Central memory CD8-positive, alpha-beta T cell (primary cell): ENCODE data around the gene NRXN3.

ENCODE experiments used
- ATAC-seq: fragments of 150-1000 bp; cut with Tn5 transposase; replicated peaks from 2 replicates; pipeline ENCODE4 v1.10.0; 2022; ENCODE audit warnings: mild to moderate bottlenecking, moderate FRiP score, moderate number of reproducible peaks; ENCODE audit not compliant: poor library complexity, severe bottlenecking; ENCODE audit errors: extremely low read depth
- DNase-seq, 2 donors: peaks; one replicate each; pipeline ENCODE4 v3.0.0; 2021; ENCODE audit warnings: low spot score in 2 of 2
- H3K27ac Mint-ChIP-seq: one replicate; pipeline ENCODE4 v1.8.0; 2022; ENCODE audit warnings: low read depth, mild to moderate bottlenecking, moderate library complexity, mixed read lengths
- H3K27me3 Mint-ChIP-seq: one replicate; pipeline ENCODE4 v1.8.0; 2022; ENCODE audit warnings: mixed read lengths
- H3K36me3 Mint-ChIP-seq: one replicate; pipeline ENCODE4 v1.8.0; 2022; ENCODE audit warnings: mild to moderate bottlenecking, moderate library complexity, mixed read lengths; ENCODE audit not compliant: insufficient read depth
- H3K4me1 Mint-ChIP-seq: one replicate; pipeline ENCODE4 v1.8.0; 2022; ENCODE audit warnings: mixed read lengths
- H3K4me3 Mint-ChIP-seq: one replicate; pipeline ENCODE4 v1.8.0; 2022; ENCODE audit warnings: mild to moderate bottlenecking, moderate library complexity, mixed read lengths
- H3K9me3 Mint-ChIP-seq: one replicate; pipeline ENCODE4 v1.8.0; 2022; ENCODE audit warnings: mixed read lengths

NRXN3 gene

DNA sequence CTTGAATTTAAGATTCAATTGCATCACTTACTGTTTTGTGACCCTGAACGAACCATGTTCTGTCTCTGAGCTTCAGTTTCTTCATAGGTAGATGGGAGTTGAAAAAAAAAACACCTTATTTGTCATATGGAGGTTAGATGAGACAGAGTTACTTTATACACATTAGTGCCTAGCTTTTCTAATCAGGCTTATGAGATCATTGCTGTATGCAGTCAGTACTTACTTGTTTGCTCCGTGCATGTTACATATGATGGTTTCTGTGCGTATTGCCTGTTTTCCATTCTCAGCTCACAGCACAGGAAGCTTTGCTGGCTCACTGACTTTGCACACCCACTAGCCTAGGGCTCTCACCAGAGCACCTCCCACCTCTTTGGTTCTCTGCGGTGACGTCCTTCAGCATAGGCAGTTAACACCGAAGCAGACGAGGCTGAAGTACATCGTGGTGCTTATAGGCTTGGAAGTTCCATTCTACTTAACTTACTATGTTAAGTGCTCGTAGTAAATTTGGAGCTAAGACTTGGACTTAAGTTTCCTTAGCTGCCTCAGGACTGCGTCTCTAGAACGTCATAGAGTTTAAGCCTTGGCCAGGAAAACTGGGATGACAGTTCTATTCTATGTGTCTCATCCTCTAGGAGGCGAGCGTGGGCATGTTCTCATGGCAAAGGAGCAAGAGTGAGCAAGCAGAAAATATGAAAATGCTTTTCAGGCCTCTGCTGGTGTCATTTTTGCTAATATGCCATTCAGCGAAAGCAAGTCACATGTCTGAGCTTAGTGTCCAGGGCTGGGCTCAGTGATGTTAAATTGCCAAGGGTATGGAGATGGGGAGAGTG is 57.3 kb downstream of the NRXN3 start:
- no peaks in the 10 kb centered on the region for H3K36me3 Mint-ChIP-seq
- DNase-seq (no peak), ATAC-seq (no peak)
- peaks cover 11% of the 10 kb centered on the region for H3K9me3 Mint-ChIP-seq
- no peak overlapping the region for H3K27ac Mint-ChIP-seq
- H3K27me3 Mint-ChIP-seq: no peaks in the 10 kb centered on the region
- no peak overlapping the region for H3K4me3 Mint-ChIP-seq
- H3K4me1 Mint-ChIP-seq: no peaks in the 10 kb centered on the region

DNA sequence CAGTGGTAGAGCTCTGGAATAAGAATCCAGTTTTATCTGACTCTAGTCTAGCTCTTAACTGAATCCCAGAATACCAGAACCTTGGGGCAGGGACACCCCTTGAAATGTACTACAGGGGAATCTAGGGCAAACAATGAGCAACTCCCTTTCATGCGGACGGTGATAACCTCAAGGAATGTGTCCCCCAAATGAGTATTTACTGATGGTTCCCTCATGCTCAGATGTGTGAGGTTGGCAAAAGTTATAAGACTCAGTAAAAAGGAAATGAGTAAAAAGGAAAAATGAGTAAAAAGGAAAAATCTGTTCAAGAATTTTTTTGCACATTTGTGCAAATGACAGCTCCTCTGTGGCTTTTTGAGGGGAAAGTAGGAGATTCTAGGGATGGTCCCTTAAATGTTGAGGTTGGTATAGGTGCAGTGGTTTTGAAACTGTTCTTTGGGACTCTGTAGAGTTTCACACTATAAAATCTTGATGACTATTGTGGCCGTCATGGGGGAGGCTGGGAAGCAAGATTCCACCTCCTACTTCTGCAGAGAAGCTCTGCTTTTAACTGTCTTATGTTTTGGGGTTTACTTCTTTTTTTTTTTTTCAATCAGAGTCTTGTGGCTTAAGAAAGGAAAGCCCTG is 58.6 kb downstream of the NRXN3 start:
- no peak for DNase-seq
- H3K27me3 Mint-ChIP-seq: no peaks in the 10 kb centered on the region
- no peak for ATAC-seq
- no peak overlapping the region for H3K27ac Mint-ChIP-seq
- H3K36me3 Mint-ChIP-seq: no peaks in the 10 kb centered on the region
- H3K4me3 Mint-ChIP-seq: no peak overlapping the region
- H3K4me1 Mint-ChIP-seq: no peaks in the 10 kb centered on the region
- peaks cover 11% of the 10 kb centered on the region for H3K9me3 Mint-ChIP-seq

DNA sequence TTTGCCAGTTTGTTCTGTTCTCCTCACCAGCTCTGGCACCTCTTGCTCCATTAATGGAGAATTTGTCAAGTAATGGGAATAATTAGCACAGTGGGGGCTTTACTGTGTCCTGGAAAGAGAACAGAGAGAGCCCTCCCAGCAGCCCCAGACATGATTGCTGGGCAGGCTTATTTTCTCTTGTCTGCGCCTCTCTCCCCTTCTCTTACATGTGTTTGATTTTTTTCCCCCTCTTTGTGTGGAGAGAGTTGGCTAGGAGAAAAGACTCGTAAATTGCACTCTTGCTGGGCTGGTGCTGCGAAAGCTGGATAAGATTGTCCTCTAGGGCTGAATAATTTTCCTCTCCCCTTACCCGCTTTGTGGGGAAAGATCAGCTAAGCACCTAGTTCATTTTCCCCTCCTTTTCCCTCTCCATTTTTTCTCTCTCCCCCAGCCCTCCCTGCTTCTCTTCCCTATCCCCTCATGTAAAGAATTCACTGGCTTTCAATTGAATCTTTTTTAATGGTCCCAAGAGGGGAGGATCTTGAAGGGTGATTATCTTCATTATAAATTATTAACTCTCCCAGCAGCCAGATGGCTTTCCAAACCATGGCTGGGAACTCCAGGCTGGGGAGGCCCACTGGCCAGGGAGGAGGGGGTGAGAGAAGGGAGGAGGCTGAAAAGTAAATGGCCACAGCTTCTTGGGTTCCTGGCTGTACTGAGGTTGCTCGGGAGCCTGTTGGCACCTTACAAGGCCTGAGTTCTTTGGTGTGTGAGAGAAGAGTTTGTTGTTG is 62.2 kb downstream of the NRXN3 start:
- peaks cover 6% of the 10 kb centered on the region for H3K9me3 Mint-ChIP-seq
- H3K4me1 Mint-ChIP-seq: no peaks in the 10 kb centered on the region
- DNase-seq (no peak), ATAC-seq (no peak)
- H3K27me3 Mint-ChIP-seq: no peaks in the 10 kb centered on the region
- H3K36me3 Mint-ChIP-seq: no peaks in the 10 kb centered on the region
- no peak overlapping the region for H3K4me3 Mint-ChIP-seq
- no peak overlapping the region for H3K27ac Mint-ChIP-seq

DNA sequence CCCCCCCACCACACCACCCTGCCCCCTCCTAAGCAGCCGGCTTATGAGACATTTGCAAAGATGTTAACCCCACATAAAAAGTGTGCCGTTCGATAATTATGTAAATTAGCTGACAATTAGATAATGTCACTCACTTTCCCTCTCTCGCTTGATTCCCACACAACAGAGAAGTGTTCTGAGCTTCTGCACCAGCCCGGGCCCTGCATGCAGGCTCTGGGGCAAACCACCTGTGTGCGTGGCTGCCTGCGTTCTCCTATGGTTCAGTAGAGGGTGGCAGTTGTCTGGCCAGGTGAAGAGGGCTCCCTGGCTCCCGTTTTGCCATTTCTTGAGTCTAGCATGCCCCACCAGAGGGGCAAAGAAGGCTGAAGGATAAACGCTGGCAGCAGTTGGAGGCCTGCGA is 68.0 kb downstream of the NRXN3 start:
- no peaks in the 10 kb centered on the region for H3K36me3 Mint-ChIP-seq
- ATAC-seq (no peak), DNase-seq (no peak)
- H3K9me3 Mint-ChIP-seq: no peaks in the 10 kb centered on the region
- H3K27ac Mint-ChIP-seq: no peak overlapping the region
- H3K4me1 Mint-ChIP-seq: no peaks in the 10 kb centered on the region
- no peaks in the 10 kb centered on the region for H3K27me3 Mint-ChIP-seq
- no peak overlapping the region for H3K4me3 Mint-ChIP-seq

DNA sequence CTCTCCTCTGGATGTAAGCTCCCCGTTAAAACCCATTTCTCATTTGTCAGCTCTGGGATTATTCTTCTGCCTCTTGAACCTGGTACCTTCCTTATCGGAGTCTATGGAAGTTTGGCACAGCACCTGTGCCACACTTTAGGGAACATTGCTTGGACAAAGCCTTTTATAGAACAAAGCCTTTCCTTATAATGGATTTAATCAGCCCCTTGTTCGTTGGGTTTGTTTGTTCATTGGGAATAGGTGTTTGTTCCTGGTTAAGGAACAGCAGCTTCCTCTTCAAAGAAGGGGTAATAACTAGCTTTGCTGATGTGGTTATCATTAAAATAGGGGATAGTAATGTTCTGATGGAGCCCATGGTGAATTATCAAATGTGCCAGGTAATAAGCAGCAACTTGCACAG is 70.4 kb downstream of the NRXN3 start:
- no peaks in the 10 kb centered on the region for H3K9me3 Mint-ChIP-seq
- no peaks in the 10 kb centered on the region for H3K36me3 Mint-ChIP-seq
- H3K4me1 Mint-ChIP-seq: no peaks in the 10 kb centered on the region
- no peak overlapping the region for H3K4me3 Mint-ChIP-seq
- DNase-seq (no peak), ATAC-seq (no peak)
- no peak overlapping the region for H3K27ac Mint-ChIP-seq
- H3K27me3 Mint-ChIP-seq: no peaks in the 10 kb centered on the region

DNA sequence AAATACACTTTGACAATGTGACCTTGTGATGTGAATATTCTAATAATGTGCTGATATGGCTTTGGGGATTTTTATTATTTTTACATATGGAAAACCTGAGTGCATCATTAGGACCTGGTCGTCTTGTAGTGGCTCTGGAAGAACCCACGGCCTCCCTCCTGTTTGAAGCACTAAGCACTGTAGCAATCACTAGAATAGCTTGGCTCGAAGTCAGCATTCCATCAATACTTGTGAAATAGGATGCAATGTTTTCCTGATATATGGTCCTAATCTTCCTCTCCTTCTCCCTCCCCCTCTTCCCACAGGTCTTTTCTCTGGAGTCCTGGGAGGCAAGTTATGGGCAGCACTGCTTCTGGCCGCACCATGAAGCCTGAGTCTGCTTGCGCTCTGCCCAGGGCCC is 71.9 kb downstream of the NRXN3 start:
- Mint-ChIP-seq H3K27ac (no peak overlapping the region), H3K4me1 (no peaks in the 10 kb centered on the region), H3K4me3 (no peak overlapping the region), H3K9me3 (no peaks in the 10 kb centered on the region), H3K36me3 (no peaks in the 10 kb centered on the region), H3K27me3 (no peaks in the 10 kb centered on the region)
- DNase-seq: no peak
- ATAC-seq: no peak

DNA sequence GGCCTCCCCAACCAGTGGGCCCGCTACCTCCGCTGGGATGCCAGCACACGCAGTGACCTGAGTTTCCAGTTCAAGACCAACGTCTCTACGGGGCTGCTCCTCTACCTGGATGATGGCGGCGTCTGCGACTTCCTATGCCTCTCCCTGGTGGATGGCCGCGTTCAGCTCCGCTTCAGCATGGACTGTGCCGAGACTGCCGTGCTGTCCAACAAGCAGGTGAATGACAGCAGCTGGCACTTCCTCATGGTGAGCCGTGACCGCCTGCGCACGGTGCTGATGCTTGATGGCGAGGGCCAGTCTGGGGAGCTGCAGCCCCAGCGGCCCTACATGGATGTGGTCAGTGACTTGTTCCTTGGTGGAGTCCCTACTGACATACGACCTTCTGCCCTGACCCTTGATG is 73.0 kb downstream of the NRXN3 start:
- DNase-seq (no peak), ATAC-seq (no peak)
- Mint-ChIP-seq H3K36me3 (no peaks in the 10 kb centered on the region), H3K4me1 (no peaks in the 10 kb centered on the region), H3K27me3 (no peaks in the 10 kb centered on the region), H3K9me3 (no peaks in the 10 kb centered on the region), H3K4me3 (no peak overlapping the region), H3K27ac (no peak overlapping the region)

DNA sequence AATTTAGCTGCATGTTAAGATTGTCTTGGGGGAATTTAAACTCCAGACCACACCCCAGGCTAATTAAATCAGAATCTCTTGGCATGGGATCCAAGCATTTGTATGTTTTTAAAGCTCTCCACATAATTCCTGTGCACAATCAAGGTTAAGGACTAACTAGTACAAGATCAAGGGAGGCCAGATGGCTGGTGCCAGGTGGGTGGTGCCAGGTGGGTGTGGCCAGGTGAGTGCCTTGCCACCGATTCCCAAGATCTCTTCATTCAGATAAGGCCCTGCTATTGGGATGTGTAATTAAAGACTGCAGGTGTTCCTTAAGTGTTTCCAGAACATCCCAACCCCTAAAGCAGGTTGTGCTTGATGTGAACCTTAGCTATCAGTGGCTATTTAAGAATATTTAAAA is 75.1 kb downstream of the NRXN3 start:
- H3K27me3 Mint-ChIP-seq: no peaks in the 10 kb centered on the region
- DNase-seq (no peak), ATAC-seq (no peak)
- H3K4me3 Mint-ChIP-seq: no peak overlapping the region
- no peaks in the 10 kb centered on the region for H3K36me3 Mint-ChIP-seq
- H3K4me1 Mint-ChIP-seq: no peaks in the 10 kb centered on the region
- no peak overlapping the region for H3K27ac Mint-ChIP-seq
- H3K9me3 Mint-ChIP-seq: no peaks in the 10 kb centered on the region

DNA sequence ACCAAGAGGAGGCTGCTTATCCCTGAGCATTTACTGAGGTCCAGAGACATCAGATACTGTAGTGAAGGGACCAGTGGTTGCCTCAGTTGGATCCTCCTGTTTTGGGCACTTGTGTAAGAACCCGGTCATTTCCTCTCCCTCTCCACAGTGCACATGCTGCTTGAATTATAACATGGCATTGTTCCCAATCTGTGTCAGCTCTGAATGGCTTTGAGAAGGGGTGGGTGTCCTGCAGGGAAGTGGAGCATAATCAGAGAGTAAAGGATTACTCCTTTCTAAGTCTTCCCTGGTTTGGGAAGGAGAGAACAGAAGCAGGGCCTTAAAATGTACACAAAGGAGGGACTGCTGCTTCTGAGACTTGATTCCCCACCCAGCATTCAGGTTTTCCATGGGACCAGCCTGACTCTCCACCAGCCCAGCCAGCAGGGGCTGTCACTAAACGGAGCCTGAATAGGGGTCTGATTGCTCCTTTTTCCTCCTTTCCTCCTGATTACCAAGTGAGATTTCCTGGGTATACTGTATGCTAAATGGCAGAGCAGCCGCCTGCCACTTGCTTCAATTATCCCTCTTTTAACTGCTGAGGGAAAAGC is 78.4 kb downstream of the NRXN3 start:
- Mint-ChIP-seq H3K9me3 (no peaks in the 10 kb centered on the region), H3K36me3 (no peaks in the 10 kb centered on the region), H3K27ac (no peak overlapping the region), H3K27me3 (no peaks in the 10 kb centered on the region), H3K4me1 (no peaks in the 10 kb centered on the region), H3K4me3 (no peak overlapping the region)
- ATAC-seq: no peak
- DNase-seq: no peak

DNA sequence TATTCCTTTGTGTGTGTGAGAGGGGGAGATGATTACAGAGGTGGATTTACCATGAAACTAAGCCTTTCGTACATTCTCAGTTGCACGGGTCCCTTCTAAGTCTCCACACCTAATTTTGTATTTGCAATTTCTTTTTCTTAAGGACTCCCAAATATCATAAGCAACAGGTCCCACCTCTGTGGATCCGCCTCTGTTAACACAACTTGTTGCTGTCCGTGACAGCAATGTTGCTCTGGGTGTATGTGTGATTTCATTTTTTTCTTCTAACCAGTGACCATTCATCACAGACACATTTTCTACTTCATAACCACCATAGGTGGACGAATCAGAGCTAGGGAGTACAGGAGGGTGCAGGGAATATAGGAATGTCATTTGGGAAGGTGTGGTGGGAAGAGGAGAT is 81.1 kb downstream of the NRXN3 start:
- H3K27me3 Mint-ChIP-seq: no peaks in the 10 kb centered on the region
- DNase-seq: no peak

DNA sequence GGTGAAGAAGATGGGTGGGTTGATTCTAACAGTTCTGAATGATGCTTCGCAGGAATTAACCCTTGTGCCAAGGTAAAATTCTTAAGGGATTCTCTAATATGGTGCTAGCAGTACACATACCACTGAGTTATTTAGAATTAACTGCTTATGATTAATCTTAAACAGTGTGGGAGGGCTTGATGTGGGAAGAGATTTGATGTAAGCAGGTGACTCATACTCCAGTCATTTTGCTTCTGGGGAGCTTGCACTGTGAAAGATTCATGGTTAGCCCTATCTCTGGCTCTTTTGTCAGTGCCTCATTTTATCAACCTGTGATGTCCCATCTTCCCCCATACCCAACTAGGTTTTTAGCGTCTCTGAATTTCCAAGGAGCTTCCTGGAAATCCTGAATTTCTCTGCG is 83.8 kb downstream of the NRXN3 start:
- no peaks in the 10 kb centered on the region for H3K36me3 Mint-ChIP-seq
- ATAC-seq: no peak
- DNase-seq: no peak
- no peak overlapping the region for H3K4me3 Mint-ChIP-seq
- H3K27ac Mint-ChIP-seq: no peak overlapping the region
- no peaks in the 10 kb centered on the region for H3K4me1 Mint-ChIP-seq
- H3K27me3 Mint-ChIP-seq: no peaks in the 10 kb centered on the region
- peaks cover 10% of the 10 kb centered on the region for H3K9me3 Mint-ChIP-seq

More for the DNA sequence above, 81.1 kb downstream of the NRXN3 start:
- Mint-ChIP-seq H3K4me3 (no peak overlapping the region), H3K4me1 (no peaks in the 10 kb centered on the region), H3K27ac (no peak overlapping the region), H3K36me3 (no peaks in the 10 kb centered on the region), H3K9me3 (no peaks in the 10 kb centered on the region)
- no peak for ATAC-seq

DNA sequence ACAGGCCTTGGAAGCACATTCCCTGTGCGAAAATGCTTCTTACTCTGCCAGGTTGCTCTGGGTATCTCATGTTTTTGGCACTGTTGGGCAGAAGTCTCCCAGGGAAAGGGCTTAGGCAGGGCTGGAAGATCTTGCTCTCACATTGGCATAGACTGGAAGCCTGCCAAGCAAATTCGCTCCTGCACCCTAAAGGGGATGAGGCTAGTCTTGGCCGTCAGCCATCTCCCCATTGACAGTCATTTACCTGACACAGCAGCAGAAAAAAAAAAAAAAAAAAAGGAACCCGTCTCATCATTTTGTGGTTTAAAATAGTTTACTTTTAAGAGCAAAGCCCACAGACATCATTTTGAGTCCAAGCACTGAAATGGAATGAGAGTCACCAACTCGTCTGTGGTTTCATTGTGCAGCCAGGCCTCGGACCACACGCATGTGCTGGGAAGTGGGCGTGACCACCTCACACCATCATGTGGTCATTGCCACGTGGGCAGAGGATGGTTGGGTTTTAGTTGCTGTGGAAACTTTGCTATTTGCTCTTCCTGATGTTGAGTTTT is 84.8 kb downstream of the NRXN3 start:
- DNase-seq (no peak), ATAC-seq (no peak)
- H3K4me1 Mint-ChIP-seq: no peaks in the 10 kb centered on the region
- H3K27ac Mint-ChIP-seq: no peak overlapping the region
- no peak overlapping the region for H3K4me3 Mint-ChIP-seq
- no peaks in the 10 kb centered on the region for H3K36me3 Mint-ChIP-seq
- H3K27me3 Mint-ChIP-seq: no peaks in the 10 kb centered on the region
- H3K9me3 Mint-ChIP-seq: peaks cover 10% of the 10 kb centered on the region
